Panc1 (cell line): ENCODE results near the gene LACC1. TPM values are rescaled to one million over a fixed set of nuclear protein-coding genes. Genes with fewer than 3 reads are reported as not detected.

Experiments used
- ATAC-seq: fragments of 200-7000 bp; cut with Tn5 transposase; 2 replicates; pipeline ENCODE4 v1.9.1; 2020; ENCODE audit warnings: mild to moderate bottlenecking, moderate library complexity
- BruUV-seq: library from RNA; stranded (reverse); fragments of 400-500 nt; replicated peaks from 2 replicates; lab custom pipeline; 2021; lab: Mats Ljungman, UMichigan
- CTCF ChIA-PET: fragments of 300-600 bp; sonication (Branson Sonifier 250); formaldehyde crosslinking; loops from one replicate; lab custom pipeline; 2022; ENCODE audit warnings: antibody characterized with exemption; lab: Charles Lee
- POLR2A ChIA-PET: fragments of 300-600 bp; sonication (Branson Sonifier 250); formaldehyde crosslinking; loops from one replicate; lab custom pipeline; 2022; ENCODE audit warnings: antibody characterized with exemption; lab: Charles Lee
- DNase-seq: peaks from one replicate; pipeline ENCODE4 v3.0.0-alpha.2; 2010; ENCODE audit warnings: low read depth, low spot score
- H3K27ac ChIP-seq: 2 replicates; pipeline ENCODE4 v1.5.1; 2011; ENCODE audit warnings: mild to moderate bottlenecking, low read length, inconsistent platforms
- H3K27me3 ChIP-seq: fragments of 200-500 bp; sonication (Bioruptor generic); 2 replicates; pipeline ENCODE4 v1.6.0; 2014; ENCODE audit warnings: low read length, inconsistent platforms; ENCODE audit not compliant: control insufficient read depth, insufficient read depth
- H3K36me3 ChIP-seq: fragments of 200-500 bp; sonication (Bioruptor generic); 2 replicates; pipeline ENCODE4 v1.5.1; 2014; ENCODE audit warnings: inconsistent platforms, mild to moderate bottlenecking, low read length, moderate library complexity; ENCODE audit not compliant: control insufficient read depth, insufficient read depth
- H3K4me1 ChIP-seq: 2 replicates; pipeline ENCODE4 v1.5.1; 2011; ENCODE audit warnings: inconsistent platforms, mild to moderate bottlenecking, low read length, moderate library complexity; ENCODE audit not compliant: control insufficient read depth, insufficient read depth
- H3K4me3 ChIP-seq, 2 experiments: 2 replicates each; pipeline ENCODE4 v1.5.1; 2011 to 2012; ENCODE audit warnings: low read depth in 2 of 2, low read length in 2 of 2, mild to moderate bottlenecking in 2 of 2, inconsistent platforms in 1 of 2, moderate library complexity in 1 of 2
- H3K9me3 ChIP-seq: fragments of 200-500 bp; sonication (Bioruptor generic); 2 replicates; pipeline ENCODE4 v1.5.1; 2014; ENCODE audit warnings: low read depth, mild to moderate bottlenecking, inconsistent platforms, low read length, moderate library complexity; ENCODE audit not compliant: control insufficient read depth, insufficient read depth
- CTCF ChIP-seq: fragments of 450-650 bp; IDR thresholded peaks from 2 replicates; pipeline ENCODE4 v1.5.1; 2017; ENCODE audit warnings: mild to moderate bottlenecking
- POLR2AphosphoS5 ChIP-seq: IDR thresholded peaks from 2 replicates; pipeline ENCODE4 v1.6.1; 2012; ENCODE audit warnings: mild to moderate bottlenecking, low read depth, low read length, moderate library complexity
- SIN3A ChIP-seq: IDR thresholded peaks from 2 replicates; pipeline ENCODE4 v1.6.1; 2012; ENCODE audit warnings: low read depth, mild to moderate bottlenecking, low read length, moderate library complexity, borderline replicate concordance; ENCODE audit not compliant: insufficient read depth
- TCF7L2 ChIP-seq: IDR thresholded peaks from 2 replicates; pipeline ENCODE4 v1.6.1; 2011; ENCODE audit warnings: mild to moderate bottlenecking, low read depth, low read length, inconsistent platforms
- in situ Hi-C: cut with HindIII; loops from 2 replicates; pipeline ENCODE4 v1.10.0; 2016; ENCODE audit warnings: low sequenced_read_pairs, low pct_unique_long_range_greater_than_20kb
- intact Hi-C: fragments of 100-400 bp; cut with micrococcal nuclease; formaldehyde crosslinking; loops from one replicate; pipeline ENCODE4 v1.10.0; 2022; ENCODE audit not compliant: unreplicated experiment
- total RNA-seq: library from RNA; stranded (reverse); gene quantifications from one replicate; pipeline ENCODE4 v1.2.1, GENCODE V29; 2021; ENCODE audit not compliant: unreplicated experiment
- TF ChIP-seq, protein P1 (sequence below), 2 experiments: IDR thresholded peaks; 2 replicates each; pipeline ENCODE4 v1.6.1; 2011 to 2012; ENCODE audit warnings: low read depth in 2 of 2, control low read depth in 1 of 2, low read length in 1 of 2, mild to moderate bottlenecking in 1 of 2, moderate library complexity in 1 of 2; ENCODE audit not compliant: insufficient read depth in 1 of 2

LACC1 gene
- total RNA-seq, 1 experiment from 2014 or later, result 2.1 TPM

GRCh38 chr13:43876366-43876765, 3.3 kb upstream of the LACC1 start:
- H3K27me3 ChIP-seq, result no peaks in the 10 kb centered on the region
- in situ Hi-C loops, result no loop called here
- POLR2A ChIA-PET, result no interaction called here
- H3K4me1 ChIP-seq, result no peaks in the 10 kb centered on the region; the same call in 1 of the 2 replicates
- no peaks in the 10 kb centered on the region for H3K9me3 ChIP-seq
- TF ChIP-seq TCF7L2, result no peak
- no peak for TF ChIP-seq POLR2AphosphoS5
- TF ChIP-seq, protein P1, sequence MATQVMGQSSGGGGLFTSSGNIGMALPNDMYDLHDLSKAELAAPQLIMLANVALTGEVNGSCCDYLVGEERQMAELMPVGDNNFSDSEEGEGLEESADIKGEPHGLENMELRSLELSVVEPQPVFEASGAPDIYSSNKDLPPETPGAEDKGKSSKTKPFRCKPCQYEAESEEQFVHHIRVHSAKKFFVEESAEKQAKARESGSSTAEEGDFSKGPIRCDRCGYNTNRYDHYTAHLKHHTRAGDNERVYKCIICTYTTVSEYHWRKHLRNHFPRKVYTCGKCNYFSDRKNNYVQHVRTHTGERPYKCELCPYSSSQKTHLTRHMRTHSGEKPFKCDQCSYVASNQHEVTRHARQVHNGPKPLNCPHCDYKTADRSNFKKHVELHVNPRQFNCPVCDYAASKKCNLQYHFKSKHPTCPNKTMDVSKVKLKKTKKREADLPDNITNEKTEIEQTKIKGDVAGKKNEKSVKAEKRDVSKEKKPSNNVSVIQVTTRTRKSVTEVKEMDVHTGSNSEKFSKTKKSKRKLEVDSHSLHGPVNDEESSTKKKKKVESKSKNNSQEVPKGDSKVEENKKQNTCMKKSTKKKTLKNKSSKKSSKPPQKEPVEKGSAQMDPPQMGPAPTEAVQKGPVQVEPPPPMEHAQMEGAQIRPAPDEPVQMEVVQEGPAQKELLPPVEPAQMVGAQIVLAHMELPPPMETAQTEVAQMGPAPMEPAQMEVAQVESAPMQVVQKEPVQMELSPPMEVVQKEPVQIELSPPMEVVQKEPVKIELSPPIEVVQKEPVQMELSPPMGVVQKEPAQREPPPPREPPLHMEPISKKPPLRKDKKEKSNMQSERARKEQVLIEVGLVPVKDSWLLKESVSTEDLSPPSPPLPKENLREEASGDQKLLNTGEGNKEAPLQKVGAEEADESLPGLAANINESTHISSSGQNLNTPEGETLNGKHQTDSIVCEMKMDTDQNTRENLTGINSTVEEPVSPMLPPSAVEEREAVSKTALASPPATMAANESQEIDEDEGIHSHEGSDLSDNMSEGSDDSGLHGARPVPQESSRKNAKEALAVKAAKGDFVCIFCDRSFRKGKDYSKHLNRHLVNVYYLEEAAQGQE (IDR thresholded peaks at IDR 0.05; ENCODE audit: insufficient read depth in 1 of 2, low read depth in 2 of 2, low read length in 1 of 2), result no peak
- no peak for TF ChIP-seq SIN3A
- TF ChIP-seq CTCF, result no peak
- DNase-seq (no peak), ATAC-seq (no peak)
- no TSS peak for BruUV-seq
- no peak overlapping the region for H3K4me3 ChIP-seq
- CTCF ChIA-PET, result no interaction called here
- no peaks in the 10 kb centered on the region; the same call in 1 of the 2 replicates for H3K36me3 ChIP-seq
- intact Hi-C loops, result no loop called here
- no peak overlapping the region for H3K27ac ChIP-seq

DNA sequence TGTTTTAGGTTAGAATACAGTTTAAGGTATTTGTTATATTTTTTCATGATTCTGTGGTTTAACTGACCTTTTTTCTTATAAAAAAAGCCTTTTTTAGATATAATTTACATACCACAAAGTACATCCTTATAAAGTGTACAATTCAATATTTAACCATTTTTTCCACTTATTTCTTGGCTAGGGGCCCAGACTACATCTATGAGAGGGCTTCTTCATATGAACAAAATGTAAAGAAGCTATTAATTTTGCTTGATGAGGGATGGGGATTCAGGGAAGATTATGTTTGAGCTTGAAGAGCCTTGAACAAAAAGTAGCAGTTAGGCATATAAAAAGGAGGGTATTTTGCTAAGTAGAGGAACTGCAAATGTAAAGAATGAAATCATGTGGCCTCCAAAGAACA, 2.4 kb upstream of the LACC1 start:
- intact Hi-C loops, result no loop called here
- H3K27ac ChIP-seq, result no peak overlapping the region
- BruUV-seq, result no TSS peak
- DNase-seq, result no peak
- CTCF ChIA-PET, result no interaction called here
- in situ Hi-C loops, result no loop called here
- H3K4me1 ChIP-seq, result no peaks in the 10 kb centered on the region; the same call in 1 of the 2 replicates
- no peaks in the 10 kb centered on the region; the same call in 1 of the 2 replicates for H3K36me3 ChIP-seq
- H3K27me3 ChIP-seq, result no peaks in the 10 kb centered on the region
- POLR2A ChIA-PET, result interaction anchor here (0.5 kb wide), 1 partner anchor 47 kb away, joined by 11 read pairs; no protein-coding TSS in a partner anchor
- no peak for ATAC-seq
- no peaks in the 10 kb centered on the region for H3K9me3 ChIP-seq
- H3K4me3 ChIP-seq, result no peak overlapping the region
- no peak for TF ChIP-seq POLR2AphosphoS5
- TF ChIP-seq CTCF, result no peak
- TF ChIP-seq SIN3A, result no peak
- TF ChIP-seq, protein P1 (IDR thresholded peaks at IDR 0.05; ENCODE audit: insufficient read depth in 1 of 2, low read depth in 2 of 2, low read length in 1 of 2), result no peak
- TF ChIP-seq TCF7L2, result no peak
